Gastrocnemius medialis (tissue), 4 donors: ENCODE measurements around the gene CHI3L1. TPM values are rescaled to one million over a fixed set of nuclear protein-coding genes. Genes with fewer than 3 reads are reported as not detected.

Source experiments
- ATAC-seq, 2 donors: fragments of 150-250 bp; one replicate each; pipeline ENCODE4 v1.9.1; 2016
- DNase-seq, 2 donors: peaks; one replicate each; pipeline ENCODE4 v3.0.0-alpha.2; 2019
- H3K27ac ChIP-seq, 4 donors: fragments of 200-600 bp; sonication (generic); 1 replicate in 1 of 4; 2 replicates in 3 of 4; pipeline ENCODE4 v1.5.1; 2016 to 2018; ENCODE audit warnings: mild to moderate bottlenecking in 2 of 4, moderate library complexity in 1 of 4
- H3K27me3 ChIP-seq, 3 donors: fragments of 200-600 bp; sonication (generic) in 2 of 3; 1 replicate in 1 of 3; 2 replicates in 2 of 3; pipeline versions ENCODE4 v1.5.1 to v1.6.0; 2016 to 2019; ENCODE audit warnings: mild to moderate bottlenecking in 1 of 3, moderate library complexity in 1 of 3
- H3K36me3 ChIP-seq, 2 donors: fragments of 200-600 bp; sonication (generic) in 1 of 2; one replicate each; pipeline ENCODE4 v1.5.1; 2017 to 2018
- H3K4me1 ChIP-seq, 2 donors: fragments of 200-600 bp; sonication (generic) in 1 of 2; one replicate each; pipeline ENCODE4 v1.5.1; 2016 to 2017; ENCODE audit warnings: mild to moderate bottlenecking in 2 of 2
- H3K4me3 ChIP-seq, 4 donors: fragments of 200-600 bp; sonication (generic) in 3 of 4; 1 replicate in 1 of 4; 2 replicates in 3 of 4; pipeline ENCODE4 v1.5.1; 2016 to 2019; ENCODE audit warnings: mild to moderate bottlenecking in 2 of 4
- H3K9me3 ChIP-seq, 3 donors: fragments of 200-600 bp; sonication (generic) in 2 of 3; 1 replicate in 1 of 3; 2 replicates in 2 of 3; pipeline ENCODE4 v1.5.1; 2016 to 2019
- CTCF ChIP-seq, 5 experiments: fragments of 450-650 bp in 3 of 5; fragments of 200-600 bp in 2 of 5; sonication (generic) in 2 of 5; IDR thresholded peaks in 4 of 5; conservative IDR thresholded peaks in 1 of 5; 1 replicate in 4 of 5; 2 replicates in 1 of 5; pipeline ENCODE4 v1.5.1; 2016 to 2019; ENCODE audit warnings: antibody characterized with exemption in 5 of 5, mild to moderate bottlenecking in 3 of 5, moderate library complexity in 3 of 5
- POLR2A ChIP-seq, 2 donors: fragments of 450-650 bp; IDR thresholded peaks; one replicate each; pipeline ENCODE4 v1.6.1; 2017; ENCODE audit warnings: antibody characterized with exemption in 2 of 2, mild to moderate bottlenecking in 2 of 2, moderate library complexity in 2 of 2
- in situ Hi-C, 4 donors: fragments of 200-750 bp; cut with MboI; loops; one replicate each; pipeline versions ENCODE4 v1.15.0 to v1.8.0; 2017; ENCODE audit warnings: low sequenced_read_pairs in 4 of 4
- intact Hi-C: fragments of 100-400 bp; cut with DNase I; formaldehyde crosslinking; loops from one replicate; pipeline ENCODE4 v1.15.1; 2023; ENCODE audit warnings: low total_unique reads
- total RNA-seq, 4 donors: library from RNA; depleted of rRNA; stranded (reverse); fragments of >200 nt; gene quantifications; one replicate each; pipeline versions ENCODE4 v1.1.0 to v1.2.3, GENCODE V29; 2016

The CHI3L1 gene
- total RNA-seq, 4 donors from 2014 or later: 4.0 to 19.7 (median 9.9) TPM

GRCh38 chr1:203153989-203154821 is 32.3 kb downstream of the CHI3L1 start:
- TF ChIP-seq CTCF (IDR thresholded peaks at IDR 0.05 in 4 of 5, conservative IDR thresholded peaks at IDR 0.05 in 1 of 5): no peak
- no peak for TF ChIP-seq POLR2A (IDR thresholded peaks at IDR 0.05)
- Histone ChIP-seq H3K36me3 (no peaks in the 10 kb centered on the region), H3K9me3 (no peaks in the 10 kb centered on the region), H3K27me3 (no peaks in the 10 kb centered on the region), H3K4me3 (no peak overlapping the region), H3K4me1 (no peaks in the 10 kb centered on the region), H3K27ac (no peak overlapping the region)
- ATAC-seq: no peak
- no peak for DNase-seq
- intact Hi-C loops (no loop called here), in situ Hi-C loops (no loop called here)

GRCh38 chr1:203153051-203153988 is 33.2 kb downstream of the CHI3L1 start:
- in situ Hi-C loops (no loop called here), intact Hi-C loops (no loop called here)
- Histone ChIP-seq H3K4me3 (no peak overlapping the region), H3K9me3 (no peaks in the 10 kb centered on the region), H3K4me1 (no peaks in the 10 kb centered on the region), H3K36me3 (no peaks in the 10 kb centered on the region), H3K27ac (no peak overlapping the region), H3K27me3 (no peaks in the 10 kb centered on the region)
- TF ChIP-seq POLR2A (IDR thresholded peaks at IDR 0.05) (no peak), CTCF (IDR thresholded peaks at IDR 0.05 in 4 of 5, conservative IDR thresholded peaks at IDR 0.05 in 1 of 5) (no peak)
- DNase-seq (no peak), ATAC-seq (no peak)

DNA sequence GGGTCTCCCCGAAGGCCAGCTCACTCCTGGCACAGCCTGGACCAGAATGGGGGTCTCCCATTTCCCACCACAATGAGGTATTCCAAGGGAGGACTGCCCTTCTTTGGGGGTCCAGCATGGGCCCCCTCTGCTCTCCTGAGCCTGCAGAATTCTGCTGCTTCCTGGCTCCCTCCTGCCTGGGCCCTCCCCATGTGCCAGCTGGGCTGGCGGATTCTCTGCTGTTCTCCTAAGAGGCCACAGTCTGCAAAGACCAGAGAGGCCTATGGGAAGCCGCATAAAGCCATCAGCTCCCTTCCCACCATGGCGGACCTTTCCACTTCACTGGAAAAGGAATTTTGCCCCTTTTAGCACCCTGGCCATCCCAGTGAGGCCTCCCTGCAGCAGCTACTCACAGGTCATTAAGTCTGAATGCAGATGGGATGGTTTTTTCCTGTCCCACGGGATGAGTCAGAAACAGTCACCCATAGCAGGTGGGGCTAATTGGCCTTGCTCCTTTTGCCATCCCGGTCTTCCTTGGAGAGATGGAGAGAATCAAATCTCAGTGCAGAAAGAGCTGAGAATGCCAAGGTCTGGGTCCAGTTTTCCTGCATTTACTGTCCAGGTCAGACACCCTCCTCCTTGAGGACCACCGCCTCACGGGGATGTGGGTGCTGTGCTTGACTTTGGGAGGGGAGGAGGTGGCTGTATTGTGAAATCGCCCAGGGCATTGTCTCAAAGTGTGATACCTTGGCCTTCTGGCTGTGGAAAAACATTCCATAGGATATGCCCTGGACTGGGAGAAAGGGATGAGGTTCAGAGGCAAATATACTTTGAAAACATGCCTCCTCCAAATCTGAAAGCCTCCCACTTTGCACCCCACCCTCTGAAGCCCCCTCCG is 34.1 kb downstream of the CHI3L1 start:
- Histone ChIP-seq H3K27me3 (no peaks in the 10 kb centered on the region), H3K4me3 (no peak overlapping the region), H3K36me3 (no peaks in the 10 kb centered on the region), H3K9me3 (no peaks in the 10 kb centered on the region), H3K27ac (no peak overlapping the region), H3K4me1 (no peaks in the 10 kb centered on the region)
- in situ Hi-C loops: no loop called here
- ATAC-seq (no peak), DNase-seq (no peak)
- intact Hi-C loops: no loop called here
- TF ChIP-seq POLR2A (IDR thresholded peaks at IDR 0.05) (no peak), CTCF (IDR thresholded peaks at IDR 0.05 in 4 of 5, conservative IDR thresholded peaks at IDR 0.05 in 1 of 5) (no peak)

DNA sequence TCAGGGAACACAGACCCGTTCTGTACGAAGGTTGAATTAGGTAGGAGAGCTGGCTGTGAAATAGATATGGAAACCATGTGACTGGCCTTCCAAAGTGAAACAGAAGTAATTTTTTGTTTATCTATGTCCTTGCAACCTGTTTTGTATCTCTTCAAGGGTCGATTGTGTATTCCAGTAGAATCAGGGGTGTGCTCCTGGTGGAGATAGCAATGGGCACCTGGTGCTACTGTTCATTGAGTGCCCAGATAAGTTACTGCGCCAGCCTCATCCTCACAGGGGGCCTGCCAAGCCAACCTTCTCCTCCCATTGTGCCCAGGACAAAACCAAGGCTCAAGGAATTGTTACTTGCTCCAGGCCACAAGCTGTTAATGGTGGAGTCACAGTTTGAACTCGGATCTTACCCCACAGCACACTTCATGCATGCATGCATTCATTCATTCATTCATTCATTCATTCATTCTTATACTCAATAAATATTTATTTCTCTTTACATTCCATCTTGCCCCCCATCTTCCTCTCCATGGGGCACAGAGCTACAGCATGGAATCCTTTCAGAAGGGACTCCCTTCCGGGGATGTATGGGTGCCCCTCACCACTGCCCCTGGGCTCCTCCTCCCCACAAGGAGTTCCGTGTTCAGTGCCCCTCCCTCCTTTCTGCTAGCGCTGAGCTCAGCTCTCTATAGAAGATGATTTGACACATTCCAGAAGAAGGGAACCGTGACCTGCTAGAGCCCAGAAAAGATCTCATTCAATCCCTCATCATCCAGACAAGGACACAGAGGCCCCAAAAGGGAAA is 34.9 kb downstream of the CHI3L1 start:
- DNase-seq (no peak), ATAC-seq (no peak)
- no peaks in the 10 kb centered on the region for H3K9me3 ChIP-seq
- no peak overlapping the region for H3K4me3 ChIP-seq
- intact Hi-C loops: no loop called here
- no peaks in the 10 kb centered on the region for H3K4me1 ChIP-seq
- in situ Hi-C loops: no loop called here
- no peaks in the 10 kb centered on the region for H3K27me3 ChIP-seq
- no peak for TF ChIP-seq POLR2A (IDR thresholded peaks at IDR 0.05)
- TF ChIP-seq CTCF (IDR thresholded peaks at IDR 0.05 in 4 of 5, conservative IDR thresholded peaks at IDR 0.05 in 1 of 5): no peak
- no peaks in the 10 kb centered on the region for H3K36me3 ChIP-seq
- no peak overlapping the region for H3K27ac ChIP-seq
